CD4-positive, alpha-beta T cell (primary cell): ENCODE results near the gene IRAG1. TPM values are rescaled to one million over a fixed set of nuclear protein-coding genes. Genes with fewer than 3 reads are reported as not detected.

Source experiments
- ATAC-seq: fragments of 200-7000 bp; cut with Tn5 transposase; one replicate; pipeline ENCODE4 v1.10.0; 2022; ENCODE audit warnings: mild to moderate bottlenecking; ENCODE audit not compliant: poor library complexity
- CTCF ChIA-PET: fragments of 350-600 bp; sonication (Branson Sonifier 250); formaldehyde crosslinking; loops from one replicate; lab custom pipeline; 2021; ENCODE audit warnings: antibody characterized with exemption, inconsistent platforms; lab: Charles Lee
- POLR2A ChIA-PET: fragments of 350-600 bp; sonication (Branson Sonifier 250); formaldehyde crosslinking; loops from one replicate; lab custom pipeline; 2021; ENCODE audit warnings: antibody characterized with exemption, inconsistent platforms; lab: Charles Lee
- DNase-seq, 14 experiments: peaks; one replicate each; pipeline ENCODE4 v3.0.0-alpha.2; 2013 to 2020; ENCODE audit warnings: mixed read lengths in 2 of 14
- H3K27ac ChIP-seq, 2 donors: one replicate each; pipeline versions ENCODE4 v1.5.1 to v1.7.0; 2013; ENCODE audit warnings: low read length in 2 of 2, low read depth in 1 of 2, mild to moderate bottlenecking in 1 of 2
- H3K27me3 ChIP-seq, 2 experiments: 1 replicate in 1 of 2; 2 replicates in 1 of 2; pipeline versions ENCODE4 v1.6.1 to v1.7.0; 2013; ENCODE audit warnings: low read length in 2 of 2, control low read depth in 1 of 2, mild to moderate bottlenecking in 1 of 2, moderate library complexity in 1 of 2; ENCODE audit not compliant: insufficient read depth in 2 of 2, control insufficient read depth in 1 of 2
- H3K36me3 ChIP-seq: one replicate; pipeline ENCODE4 v1.6.1; 2013; ENCODE audit warnings: low read length, control low read depth; ENCODE audit not compliant: insufficient read depth
- H3K4me1 ChIP-seq: one replicate; pipeline ENCODE4 v1.6.1; 2013; ENCODE audit warnings: low read length, control low read depth; ENCODE audit not compliant: insufficient read depth
- H3K4me3 ChIP-seq: one replicate; pipeline ENCODE4 v1.5.1; 2013; ENCODE audit warnings: mild to moderate bottlenecking, low read length, moderate library complexity
- H3K9me3 ChIP-seq, 2 experiments: 1 replicate in 1 of 2; 2 replicates in 1 of 2; pipeline versions ENCODE4 v1.6.1 to v1.7.0; 2013; ENCODE audit warnings: low read length in 2 of 2, mild to moderate bottlenecking in 2 of 2, control low read depth in 1 of 2, moderate library complexity in 1 of 2; ENCODE audit not compliant: control insufficient read depth in 1 of 2, insufficient read depth in 1 of 2
- H3K27ac Mint-ChIP-seq: one replicate; pipeline ENCODE4 v1.8.0; 2020; ENCODE audit warnings: mixed read lengths
- H3K27me3 Mint-ChIP-seq: one replicate; pipeline ENCODE4 v1.8.0; 2021; ENCODE audit warnings: mixed read lengths
- H3K36me3 Mint-ChIP-seq: one replicate; pipeline ENCODE4 v1.8.0; 2021; ENCODE audit warnings: low read depth, mixed read lengths
- H3K4me1 Mint-ChIP-seq: one replicate; pipeline ENCODE4 v1.8.0; 2021; ENCODE audit warnings: low read depth, mixed read lengths
- H3K4me3 Mint-ChIP-seq: one replicate; pipeline ENCODE4 v1.8.0; 2020; ENCODE audit warnings: mild to moderate bottlenecking, mixed read lengths
- H3K9me3 Mint-ChIP-seq: one replicate; pipeline ENCODE4 v1.8.0; 2020; ENCODE audit warnings: mixed read lengths
- CTCF ChIP-seq: fragments of 200-600 bp; IDR thresholded peaks from one replicate; pipeline ENCODE4 v1.8.0; 2022; ENCODE audit warnings: antibody characterized with exemption, mild to moderate bottlenecking
- intact Hi-C, 2 experiments: fragments of 100-400 bp; cut with DNase I in 1 of 2; cut with micrococcal nuclease in 1 of 2; formaldehyde crosslinking; loops; one replicate each; pipeline versions ENCODE4 v1.15.1 to v1.9.0; 2023 to 2025; cut with DNase I, micrococcal nuclease
- total RNA-seq, 174 experiments: library from RNA in 2 of 174; stranded (reverse) in 2 of 174; gene quantifications; one replicate each; pipeline ENCODE4 v1.2.3 and lab custom pipeline; 2021 to 2026

The IRAG1 gene
- total RNA-seq, 2 experiments from 2014 or later, result not detected

DNA sequence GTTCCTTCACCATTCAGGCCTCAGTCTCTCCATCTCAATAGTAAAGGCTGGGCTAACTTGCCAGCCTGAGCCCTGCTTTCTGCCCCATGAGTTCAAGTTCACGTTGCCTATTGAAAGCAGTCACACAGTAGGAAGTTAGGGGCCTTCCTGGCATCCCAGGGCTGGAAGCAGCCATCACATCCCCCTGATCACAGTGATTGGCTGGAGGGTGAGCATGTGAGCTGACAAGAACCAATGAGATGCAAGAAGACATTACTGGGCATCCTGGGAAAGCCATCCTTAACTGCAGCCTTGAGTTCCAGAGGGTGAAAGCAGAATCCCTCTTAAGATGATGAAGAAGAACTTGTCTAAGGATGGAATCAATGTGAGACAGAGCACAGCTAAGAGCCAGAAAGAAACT, 29.1 kb downstream of the IRAG1 start:
- TF ChIP-seq CTCF, result no peak
- Histone ChIP-seq H3K4me1 (no peaks in the 10 kb centered on the region), H3K27me3 (no peaks in the 10 kb centered on the region), H3K9me3 (no peaks in the 10 kb centered on the region), H3K36me3 (no peaks in the 10 kb centered on the region), H3K4me3 (no peak overlapping the region), H3K27ac (no peak overlapping the region)
- no peaks in the 10 kb centered on the region for H3K36me3 Mint-ChIP-seq
- ATAC-seq (no peak), DNase-seq (no peak)
- no peak overlapping the region for H3K27ac Mint-ChIP-seq
- no peaks in the 10 kb centered on the region for H3K9me3 Mint-ChIP-seq
- H3K4me3 Mint-ChIP-seq, result no peak overlapping the region
- ChIA-PET POLR2A (no interaction called here), CTCF (no interaction called here)
- peaks cover 6% of the 10 kb centered on the region for H3K27me3 Mint-ChIP-seq
- H3K4me1 Mint-ChIP-seq, result no peaks in the 10 kb centered on the region
- intact Hi-C loops, result no loop called here

GRCh38 chr11:10663990-10664389, 29.6 kb downstream of the IRAG1 start:
- Histone ChIP-seq H3K4me3 (no peak overlapping the region), H3K9me3 (no peaks in the 10 kb centered on the region), H3K36me3 (no peaks in the 10 kb centered on the region), H3K27me3 (no peaks in the 10 kb centered on the region), H3K4me1 (peaks cover 3% of the 10 kb centered on the region), H3K27ac (no peak overlapping the region)
- POLR2A ChIA-PET, result no interaction called here
- Mint-ChIP-seq H3K4me1 (no peaks in the 10 kb centered on the region), H3K27me3 (peaks cover 6% of the 10 kb centered on the region), H3K9me3 (no peaks in the 10 kb centered on the region), H3K27ac (no peak overlapping the region), H3K36me3 (no peaks in the 10 kb centered on the region), H3K4me3 (no peak overlapping the region)
- DNase-seq, result no peak
- CTCF ChIA-PET, result no interaction called here
- intact Hi-C loops, result no loop called here
- TF ChIP-seq CTCF, result no peak
- ATAC-seq, result no peak

GRCh38 chr11:10663365-10663764, 30.2 kb downstream of the IRAG1 start:
- H3K27ac ChIP-seq, result no peak overlapping the region
- H3K27me3 Mint-ChIP-seq, result peaks cover under 1% of the 10 kb centered on the region
- no peaks in the 10 kb centered on the region for H3K36me3 Mint-ChIP-seq
- no peak overlapping the region for H3K27ac Mint-ChIP-seq
- TF ChIP-seq CTCF, result no peak
- no peaks in the 10 kb centered on the region for H3K36me3 ChIP-seq
- H3K4me3 Mint-ChIP-seq, result no peak overlapping the region
- intact Hi-C loops, result no loop called here
- no peaks in the 10 kb centered on the region for H3K4me1 Mint-ChIP-seq
- DNase-seq, result no peak
- peaks cover 3% of the 10 kb centered on the region for H3K4me1 ChIP-seq
- H3K9me3 ChIP-seq, result no peaks in the 10 kb centered on the region
- CTCF ChIA-PET, result no interaction called here
- no peak overlapping the region for H3K4me3 ChIP-seq
- ATAC-seq, result no peak
- POLR2A ChIA-PET, result no interaction called here
- no peaks in the 10 kb centered on the region for H3K9me3 Mint-ChIP-seq
- H3K27me3 ChIP-seq, result no peaks in the 10 kb centered on the region
